HG03354 (cell line): Measurements from ENCODE around the gene COQ5.

Experiments
- ATAC-seq: cut with Tn5 transposase; IDR thresholded peaks from one replicate; pipeline ENCODE4 v1.9.1; 2021; ENCODE audit warnings: mild to moderate bottlenecking; ENCODE audit not compliant: unreplicated experiment, poor library complexity, severe bottlenecking

COQ5 gene

GRCh38 chr12:120528861-120529525 lies at the start of gene COQ5:
TSS of gene COQ5 (minus strand) at chr12:120529158. CDS start at chr12:120529141, 17 bp downstream.
- ATAC-seq = peak; percentile 87

DNA sequence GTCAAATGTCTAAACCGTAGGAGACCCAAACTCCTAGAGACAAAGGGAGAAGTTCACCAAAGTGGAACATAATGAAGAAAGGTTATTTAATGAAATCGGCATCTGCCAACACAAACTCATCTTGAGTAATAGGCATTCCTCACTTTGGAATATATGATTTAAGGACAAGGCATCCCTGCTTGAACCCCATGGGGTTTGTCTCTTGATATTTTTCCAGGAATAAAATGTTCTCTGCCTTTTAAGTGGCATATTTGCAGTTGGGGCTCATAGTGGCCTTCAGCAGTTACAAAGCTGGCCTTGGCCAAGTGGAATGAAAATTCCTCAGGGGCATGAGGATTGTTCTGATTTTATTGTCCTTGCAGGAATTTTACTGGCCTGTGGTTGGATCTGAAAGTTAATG lies 45.1 kb upstream of the COQ5 start:
- no peak for ATAC-seq

DNA sequence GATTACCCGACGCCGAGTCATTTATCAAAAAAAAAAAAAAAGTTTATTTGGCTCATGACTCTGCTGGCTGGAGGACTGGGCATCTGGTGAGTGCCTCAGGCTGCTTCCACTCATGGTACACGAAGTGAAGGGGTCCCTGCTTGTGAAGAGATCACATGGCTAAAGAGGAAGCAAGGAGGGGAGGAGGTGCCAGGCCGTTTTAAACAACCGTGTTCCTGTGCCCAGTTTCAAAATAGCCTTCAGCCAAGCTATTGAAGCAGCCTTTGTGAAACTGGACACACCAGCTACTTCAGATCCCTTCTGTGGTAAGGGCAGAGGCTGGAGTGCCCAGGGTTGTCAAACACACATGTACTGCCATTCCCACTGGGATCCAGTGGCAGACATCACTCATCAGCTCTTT lies 44.6 kb upstream of the COQ5 start:
- ATAC-seq = no peak

DNA sequence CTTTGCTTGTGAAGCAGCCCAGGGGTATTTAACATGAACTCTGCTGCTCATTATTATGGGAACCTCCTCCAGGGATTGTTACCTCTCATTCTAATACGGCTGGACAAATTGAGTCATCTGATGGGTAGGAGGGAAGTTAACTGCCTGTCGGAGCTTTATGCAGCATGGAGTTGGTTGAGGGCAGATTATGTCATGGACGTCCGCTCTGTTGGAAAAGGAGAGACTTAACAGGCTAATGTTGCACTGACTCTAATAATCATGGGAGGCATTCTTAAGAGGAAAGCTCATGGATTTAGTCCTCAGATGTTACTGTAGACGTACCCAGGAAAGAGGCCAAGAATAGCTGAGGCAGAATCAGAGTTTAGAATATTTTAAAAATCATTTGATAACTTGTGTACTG lies 42.3 kb upstream of the COQ5 start:
- no peak for ATAC-seq

DNA sequence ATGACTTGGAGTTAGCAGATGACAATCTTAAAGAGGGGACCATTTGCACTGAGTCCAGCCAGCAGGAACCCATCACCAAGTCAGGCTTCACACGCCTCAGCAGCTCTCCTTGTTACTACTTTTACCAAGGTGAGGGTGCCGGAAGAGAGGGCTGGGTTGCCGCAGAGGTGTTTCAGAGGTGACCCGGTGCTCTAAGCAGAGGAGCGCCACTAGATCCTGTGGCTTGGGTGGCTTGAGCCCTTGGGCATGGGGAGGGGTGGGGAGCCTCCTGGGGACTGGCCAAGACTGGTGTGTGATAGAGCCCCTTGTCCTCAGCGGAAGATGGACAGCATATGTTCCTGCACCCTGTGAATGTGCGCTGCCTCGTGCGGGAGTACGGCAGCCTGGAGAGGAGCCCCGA lies 34.5 kb upstream of the COQ5 start:
- no peak for ATAC-seq

GRCh38 chr12:120562906-120563305 lies 33.9 kb upstream of the COQ5 start:
- no peak for ATAC-seq

DNA sequence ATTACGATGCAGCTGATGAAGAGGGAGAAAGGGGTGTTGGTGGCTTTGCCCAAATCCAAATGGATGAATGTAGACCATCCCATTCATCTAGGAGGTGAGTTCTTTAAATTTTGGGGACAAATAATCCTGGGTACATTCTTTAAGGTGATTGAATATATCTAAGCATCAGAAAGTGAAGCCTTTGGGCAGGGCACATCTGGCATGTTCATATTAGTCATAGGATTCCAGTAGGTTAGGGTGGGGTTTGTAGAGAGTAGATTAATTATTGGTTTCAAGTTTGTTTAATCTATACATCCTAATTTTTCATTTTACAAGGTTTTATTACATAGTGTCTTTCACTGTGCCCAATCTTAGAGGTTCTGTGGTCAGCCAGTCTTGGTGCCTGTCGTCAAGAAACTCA lies 28.6 kb upstream of the COQ5 start:
- no peak for ATAC-seq

DNA sequence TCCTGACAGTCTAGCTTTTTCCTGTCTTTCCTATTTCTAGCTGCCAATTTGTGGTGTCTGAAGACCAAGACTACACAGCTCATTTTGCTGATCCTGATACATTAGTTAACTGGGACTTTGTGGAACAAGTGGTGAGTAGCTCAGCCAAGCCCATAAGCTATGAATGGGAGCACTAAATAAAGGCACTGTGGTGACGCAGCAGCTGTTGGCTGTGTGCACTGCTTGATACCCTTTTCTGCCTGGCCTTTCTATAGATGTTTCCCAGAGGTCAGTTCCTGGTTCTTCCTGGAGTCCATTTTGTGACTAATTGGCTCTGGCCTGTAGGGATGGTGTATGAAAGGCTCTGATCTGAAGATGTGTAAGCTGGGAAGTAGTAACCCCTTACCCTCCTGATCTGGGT lies 25.7 kb upstream of the COQ5 start:
- no peak for ATAC-seq

GRCh38 chr12:120546050-120546386 lies 17.1 kb upstream of the COQ5 start:
- ATAC-seq = no peak

DNA sequence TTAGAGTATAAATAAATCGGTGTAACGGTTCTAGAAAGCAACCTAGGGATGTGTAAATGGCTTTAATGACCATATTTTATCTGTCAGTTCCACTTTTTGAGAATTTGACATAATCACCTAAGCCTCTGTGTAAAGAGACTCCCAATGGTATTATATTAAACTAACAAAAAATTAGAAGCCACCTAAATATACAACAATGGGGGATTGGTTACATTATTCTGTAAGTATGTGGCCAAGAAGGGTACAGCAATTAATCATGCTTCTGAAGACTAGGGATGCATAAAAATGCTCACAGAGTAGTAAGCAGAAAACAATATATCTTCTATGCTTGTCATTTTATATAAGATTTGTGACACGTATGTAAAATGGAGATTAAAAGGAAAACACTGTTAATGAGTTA lies 15.7 kb upstream of the COQ5 start:
- no peak for ATAC-seq

GRCh38 chr12:120542166-120542565 lies 13.2 kb upstream of the COQ5 start:
- no peak for ATAC-seq

GRCh38 chr12:120540445-120540844 lies 11.5 kb upstream of the COQ5 start:
- ATAC-seq = no peak

GRCh38 chr12:120539303-120539702 lies 10.3 kb upstream of the COQ5 start:
- no peak for ATAC-seq

- ATAC-seq = no peak
Observed at GRCh38 chr12:120538281-120539156, 9.6 kb upstream of the COQ5 start.

- ATAC-seq = no peak
Observed at GRCh38 chr12:120537856-120538220, 8.9 kb upstream of the COQ5 start.

GRCh38 chr12:120536064-120536791 lies 7.3 kb upstream of the COQ5 start:
- ATAC-seq = no peak

- ATAC-seq = peak; percentile 63
Observed at GRCh38 chr12:120534703-120535655, 6.0 kb upstream of the COQ5 start.

GRCh38 chr12:120534203-120534702 lies 5.3 kb upstream of the COQ5 start, which contains the start of gene RNF10:
TSS of gene RNF10 (plus strand) at chr12:120534356. CDS start at chr12:120534812, 456 bp downstream.
- ATAC-seq = peak; percentile 71

- no peak for ATAC-seq
Observed at GRCh38 chr12:120532701-120533238, 3.8 kb upstream of the COQ5 start.
